GM12892 (cell line): ENCODE data around the gene CUL9.

Experiments
- POLR2A ChIP-seq: IDR thresholded peaks from 2 replicates; pipeline ENCODE4 v1.6.1; 2011; ENCODE audit warnings: low read depth, low read length, control low read depth
- POLR2AphosphoS5 ChIP-seq: IDR thresholded peaks from 2 replicates; pipeline ENCODE4 v1.6.1; 2011; ENCODE audit warnings: low read depth, low read length, control low read depth
- TAF1 ChIP-seq: IDR thresholded peaks from 2 replicates; pipeline ENCODE4 v1.6.1; 2011; ENCODE audit warnings: low read depth, mild to moderate bottlenecking, control low read depth, low read length, borderline replicate concordance

- TF ChIP-seq POLR2AphosphoS5 (no peak), TAF1 (no peak), POLR2A (no peak)
Observed at GRCh38 chr6:43149265-43149664, 32.7 kb upstream of the CUL9 start.
